ENCODE data around the gene EAF1.
"Not testable (repeated sequence)": the region's sequence is repeated elsewhere in the genome, so short reads cannot be mapped to it uniquely, and the experiment has no call there.

Gene EAF1

DNA sequence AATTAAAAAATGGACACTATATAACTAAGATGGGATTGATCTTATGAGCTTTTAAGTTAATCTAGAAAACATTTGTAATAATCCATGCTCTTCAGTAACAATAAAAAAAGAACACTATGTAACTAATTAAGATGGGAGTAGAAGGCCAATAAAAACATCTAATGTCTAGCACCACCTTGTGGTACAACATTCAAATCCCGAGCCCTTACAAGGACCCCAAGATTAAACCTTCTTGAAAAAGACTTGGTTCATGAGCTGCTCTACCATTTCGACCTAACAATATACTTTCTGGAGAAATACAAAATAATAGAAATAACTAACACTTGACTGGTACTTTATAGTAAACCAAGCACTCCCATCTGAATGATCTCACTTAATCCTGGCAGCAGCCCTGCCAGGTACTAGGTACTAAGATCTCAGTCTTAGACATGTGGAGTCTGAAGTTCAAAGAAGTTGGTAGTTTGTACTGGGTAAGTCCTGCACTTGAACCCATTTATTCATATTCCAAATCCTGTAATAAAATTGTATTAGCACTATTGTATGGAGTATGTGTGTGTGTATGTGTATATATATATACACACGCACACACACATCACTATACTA is 21.8 kb upstream of the EAF1 start:
- peak; percentile 48 for DNase-seq (ENCODE audit: low spot score)

DNA sequence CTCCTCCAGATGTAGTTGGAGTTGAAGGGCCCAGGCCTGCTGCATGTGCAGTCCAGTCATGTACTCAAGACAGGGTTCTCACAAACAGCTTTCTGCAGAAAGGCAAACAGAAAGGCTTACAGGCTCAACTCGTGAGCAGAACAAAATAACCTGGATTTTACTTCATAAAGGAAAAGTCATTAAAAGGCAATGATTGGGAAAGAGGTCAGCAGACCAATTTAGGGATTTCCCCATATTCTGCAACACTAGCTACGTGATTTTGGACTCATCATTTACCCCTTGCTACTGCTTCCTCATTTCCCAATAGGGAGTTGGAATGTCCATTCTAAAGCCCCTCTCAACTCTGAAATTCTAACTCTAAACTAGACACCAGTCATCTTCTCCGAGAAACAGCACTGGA is 18.2 kb upstream of the EAF1 start:
- DNase-seq (ENCODE audit: low spot score) = no peak

- DNase-seq (ENCODE audit: low spot score) = no peak
Measured at GRCh38 chr3:15409774-15410173, 17.6 kb upstream of the EAF1 start.

DNA sequence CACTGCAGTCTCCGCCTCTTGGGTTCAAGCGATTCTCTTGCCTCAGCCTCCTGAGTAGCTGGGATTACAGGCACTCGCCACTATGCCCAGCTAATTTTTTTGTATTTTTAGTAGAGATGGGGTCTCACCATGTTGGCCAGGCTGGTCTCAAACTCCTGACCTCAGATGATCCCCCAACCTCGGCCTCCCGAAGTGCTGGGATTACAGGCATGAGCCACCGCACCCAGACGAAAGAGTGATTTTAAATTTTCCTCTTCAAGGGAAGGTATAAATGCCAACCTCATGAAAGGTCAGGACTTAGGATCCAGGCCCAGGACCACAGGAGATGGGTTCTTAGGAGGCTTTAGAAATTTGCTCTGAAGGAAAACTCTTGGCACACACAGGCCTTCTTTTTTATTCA is 16.4 kb upstream of the EAF1 start:
- not testable (repeated sequence) for DNase-seq (ENCODE audit: low spot score)

DNA sequence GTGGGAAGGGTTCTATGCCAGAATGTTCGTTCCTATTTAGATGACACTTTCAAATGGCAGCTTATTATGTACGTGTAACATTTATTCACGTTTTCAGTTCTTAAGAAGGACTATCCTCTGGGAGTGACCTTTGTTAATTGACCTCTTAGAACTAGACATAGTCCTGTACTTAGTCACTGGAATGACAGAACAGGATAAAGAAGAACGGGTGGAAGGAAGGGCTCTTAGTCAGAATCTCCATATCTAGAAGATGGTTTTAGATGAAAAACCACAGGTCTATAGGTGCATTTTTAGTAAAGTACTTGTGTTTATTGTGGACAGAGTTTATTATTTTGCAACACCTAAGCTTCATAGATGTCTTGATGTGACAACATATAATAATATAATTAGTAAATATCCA is 6.5 kb upstream of the EAF1 start:
- no peak for DNase-seq (ENCODE audit: low spot score)

GRCh38 chr3:15426579-15427118 is 749 bp upstream of the EAF1 start:
- DNase-seq (ENCODE audit: low spot score) = no peak

- no peak for DNase-seq (ENCODE audit: low spot score)
Measured at GRCh38 chr3:15427981-15428380, 583 bp downstream of the EAF1 start.

DNA sequence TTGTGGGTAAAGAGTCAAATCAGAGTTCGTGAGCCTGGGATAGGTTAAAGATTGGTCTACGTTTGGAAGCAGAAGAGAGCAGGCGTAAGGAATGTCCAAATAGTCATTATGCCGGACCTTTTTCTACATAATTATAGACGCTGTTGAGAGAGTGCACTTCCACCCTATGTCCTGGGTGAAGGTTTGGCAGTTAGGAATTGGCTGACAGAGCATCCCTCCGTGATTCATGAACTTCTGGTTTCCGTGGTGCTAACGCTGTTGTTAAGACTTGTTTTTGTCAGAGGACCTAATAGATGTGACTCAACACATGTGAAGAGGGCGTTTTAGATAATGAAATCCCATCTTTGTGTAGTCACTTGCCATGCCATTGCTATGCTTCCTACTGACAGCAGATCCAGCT is 1.1 kb downstream of the EAF1 start:
- DNase-seq (ENCODE audit: low spot score) = no peak

DNA sequence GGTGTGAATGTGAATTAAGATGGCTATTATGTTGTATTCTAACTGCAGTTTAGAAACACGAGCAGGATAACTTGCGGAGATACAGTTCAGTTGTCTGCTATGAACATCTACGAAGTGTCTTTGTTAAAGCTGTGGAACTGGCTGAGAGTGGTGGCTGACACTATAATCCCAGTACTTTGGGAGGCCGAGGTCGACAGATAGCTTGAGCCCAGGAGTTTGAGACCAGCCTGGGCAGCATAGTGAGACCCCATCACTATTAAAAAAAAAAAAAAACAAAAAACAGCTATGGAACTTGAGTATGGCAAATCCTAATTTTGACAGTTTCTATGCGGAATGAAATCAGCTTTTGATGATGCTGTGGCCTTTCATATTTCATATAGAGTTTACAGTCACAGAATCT is 1.7 kb downstream of the EAF1 start:
- no peak for DNase-seq (ENCODE audit: low spot score)

DNA sequence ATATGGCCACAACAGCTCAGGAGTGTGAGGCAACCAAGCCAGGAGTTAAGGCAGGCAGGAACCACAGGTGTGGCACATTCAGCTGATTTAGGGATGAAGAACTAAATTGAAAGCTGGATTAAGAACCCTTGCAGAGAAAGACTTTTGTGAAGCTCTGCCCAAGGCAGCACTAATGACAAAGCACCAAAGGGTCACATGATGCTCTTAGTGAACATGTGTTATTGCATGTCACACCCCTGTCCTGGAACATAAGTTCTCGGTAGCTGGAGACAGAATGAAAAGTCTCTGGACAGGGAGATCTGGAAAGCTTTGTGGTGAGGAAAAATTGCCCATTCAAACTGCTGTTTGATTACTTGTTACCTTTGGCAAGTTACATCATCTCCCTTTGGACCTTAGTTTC is 3.2 kb downstream of the EAF1 start:
- no peak for DNase-seq (ENCODE audit: low spot score)

DNA sequence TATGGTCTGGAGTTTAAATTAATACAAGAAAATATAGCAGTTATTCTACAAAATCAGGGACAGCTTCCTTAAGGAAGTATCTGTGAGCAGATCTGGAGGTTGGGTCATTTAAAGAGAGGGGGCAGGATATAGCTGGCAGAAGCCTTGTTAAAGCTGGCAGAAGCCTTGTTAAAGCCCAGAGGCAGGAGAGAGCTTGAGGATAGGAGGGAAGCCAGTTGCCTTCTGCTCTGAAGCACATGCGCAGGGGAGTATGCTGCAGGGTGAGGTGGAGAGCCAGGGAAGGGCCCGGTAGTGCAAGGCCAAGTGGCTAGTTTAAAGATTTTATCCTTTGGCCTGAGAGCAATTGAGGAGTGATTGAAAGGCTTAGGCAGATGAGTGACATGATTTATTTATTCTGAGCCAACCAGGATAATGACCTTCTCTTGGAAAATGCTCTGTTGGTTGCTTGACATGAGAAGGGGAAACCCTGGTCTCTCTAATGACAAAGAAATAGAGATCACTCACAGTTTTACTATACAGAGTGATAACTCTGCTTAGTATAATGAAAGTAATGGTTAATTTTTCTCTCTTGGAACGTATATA is 3.9 kb downstream of the EAF1 start:
- no peak for DNase-seq (ENCODE audit: low spot score)

- no peak for DNase-seq (ENCODE audit: low spot score)
Measured at GRCh38 chr3:15433531-15433930, 6.1 kb downstream of the EAF1 start.

GRCh38 chr3:15434756-15435155 is 7.4 kb downstream of the EAF1 start:
- DNase-seq (ENCODE audit: low spot score) = no peak

- DNase-seq (ENCODE audit: low spot score) = no peak
Measured at GRCh38 chr3:15436246-15436645, 8.8 kb downstream of the EAF1 start.

- no peak for DNase-seq (ENCODE audit: low spot score)
Measured at GRCh38 chr3:15438983-15439382, 11.6 kb downstream of the EAF1 start.

GRCh38 chr3:15439476-15439875 is 12.1 kb downstream of the EAF1 start:
- DNase-seq (ENCODE audit: low spot score) = no peak

DNA sequence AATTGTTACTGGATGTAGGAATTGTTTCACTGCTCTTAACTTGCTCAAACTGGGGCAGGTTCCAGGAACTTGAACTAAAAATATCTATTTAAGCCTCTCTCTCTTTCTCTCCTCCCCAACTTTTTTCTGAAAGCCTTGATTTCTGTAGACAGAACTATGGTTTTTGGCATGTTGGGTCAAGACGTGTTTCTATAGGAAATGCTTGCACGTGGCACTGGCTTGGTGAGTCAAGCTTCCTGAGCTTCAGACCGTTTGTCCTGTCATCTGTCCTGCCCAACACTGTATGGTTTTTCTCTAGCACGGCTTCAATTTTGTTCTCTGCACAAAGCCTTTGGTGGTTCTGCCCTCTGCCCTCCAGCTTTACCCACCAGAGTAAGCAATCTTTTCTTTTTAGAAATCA is 13.5 kb downstream of the EAF1 start:
- DNase-seq (ENCODE audit: low spot score) = peak; percentile 76

DNA sequence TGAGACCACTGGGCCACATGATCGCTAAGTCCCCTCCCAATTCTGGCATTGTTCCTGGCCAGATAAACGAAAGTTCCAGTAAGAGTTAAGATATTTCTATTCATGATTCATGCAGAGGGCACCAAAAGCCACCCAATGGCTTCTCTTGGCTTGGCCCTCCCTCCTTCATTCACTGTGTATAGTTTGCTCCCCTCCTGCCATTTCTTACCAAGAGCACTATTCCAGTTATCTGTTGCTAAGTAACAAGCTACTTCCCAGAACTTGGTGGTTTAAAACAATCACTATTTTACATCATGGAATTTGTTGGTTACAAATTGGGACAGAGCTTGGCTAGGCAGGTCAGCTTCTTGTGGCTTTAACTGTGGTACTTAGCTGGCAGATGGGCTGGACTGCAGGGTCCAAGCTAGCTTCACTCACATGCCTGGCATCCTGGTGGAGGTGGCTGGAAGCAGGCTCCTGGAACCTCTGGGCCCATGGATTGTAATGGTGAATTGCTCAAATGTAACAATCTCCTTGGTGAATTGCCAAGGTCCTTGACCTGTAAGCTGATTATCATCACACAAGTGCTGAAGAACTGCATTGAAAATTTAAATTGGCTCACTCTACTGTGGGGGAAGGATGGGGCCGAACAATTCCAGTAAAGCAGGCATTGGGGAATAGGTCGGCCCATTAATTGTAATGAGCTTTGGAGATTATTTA is 16.6 kb downstream of the EAF1 start:
- DNase-seq (ENCODE audit: low spot score) = no peak

- no peak for DNase-seq (ENCODE audit: low spot score)
Measured at GRCh38 chr3:15449489-15450224, 22.3 kb downstream of the EAF1 start.

GRCh38 chr3:15450438-15451215 is 23.2 kb downstream of the EAF1 start:
- no peak for DNase-seq (ENCODE audit: low spot score)

GRCh38 chr3:15451216-15452113 is 24.1 kb downstream of the EAF1 start:
- no peak for DNase-seq (ENCODE audit: low spot score)
